Measurements from ENCODE around the gene TRAPPC2L.

The TRAPPC2L gene

GRCh38 chr16:88842806-88843205 lies 14.1 kb upstream of the TRAPPC2L start:
- Histone ChIP-seq H3K4ac (ENCODE audit: low read length) (no peak overlapping the region), H2BK12ac (ENCODE audit: low read length) (peak overlapping the region; percentile 22), H3K27me3 (ENCODE audit: control insufficient read depth in 3 of 3, insufficient read depth in 3 of 3, low read depth in 1 of 3, low read length in 3 of 3) (no peaks in the 10 kb centered on the region), H3K14ac (ENCODE audit: low read length) (peak overlapping the region; percentile 38), H2AK5ac (ENCODE audit: low read depth, low read length) (no peak overlapping the region), H3K4me1 (ENCODE audit: control insufficient read depth in 2 of 2, insufficient read depth in 1 of 2, low read depth in 1 of 2, low read length in 2 of 2) (no peaks in the 10 kb centered on the region), H3K23ac (ENCODE audit: low read depth, low read length, poor library complexity) (no peak overlapping the region), H2BK120ac (ENCODE audit: low read depth, low read length) (no peak overlapping the region), H3K18ac (ENCODE audit: low read length) (no peak overlapping the region), H2BK15ac (ENCODE audit: low read length) (no peak overlapping the region), H3K4me3 (ENCODE audit: low read length in 2 of 2) (no peak overlapping the region), H3K79me1 (ENCODE audit: low read depth, low read length) (peaks cover 6% of the 10 kb centered on the region), H2BK5ac (ENCODE audit: low read length) (no peak overlapping the region), H3K27ac (replicated peaks; ENCODE audit: low read length) (no peak overlapping the region), H4K91ac (ENCODE audit: low read depth, low read length, poor library complexity) (no peak overlapping the region), H3K36me3 (replicated peaks in 1 of 2; ENCODE audit: control insufficient read depth in 2 of 2, insufficient read depth in 2 of 2, low read length in 2 of 2) (peaks cover 0 to 4% of the 10 kb centered on the region in 2 donors), H3K9me3 (replicated peaks in 1 of 2; ENCODE audit: control insufficient read depth in 2 of 2, insufficient read depth in 1 of 2, low read depth in 1 of 2, low read length in 2 of 2) (no peaks in the 10 kb centered on the region), H4K8ac (ENCODE audit: low read depth, low read length) (no peak overlapping the region), H3K4me2 (ENCODE audit: insufficient read depth, low read length, poor library complexity, severe bottlenecking) (no peak overlapping the region), H2AFZ (ENCODE audit: low read length) (no peak overlapping the region), H3K9ac (ENCODE audit: low read depth, low read length, poor library complexity) (peak overlapping the region; percentile 60)
- WGBS, 2 donors (ENCODE audit: extremely low coverage in 2 of 2, insufficient read length in 2 of 2, insufficient replicate concordance in 1 of 2): no CpG with 5 or more reads among the region's 25 CpGs
- DNase-seq (ENCODE audit: low spot score): no peak

GRCh38 chr16:88843256-88843655 lies 13.7 kb upstream of the TRAPPC2L start:
- H3K4me2 ChIP-seq (ENCODE audit: insufficient read depth, low read length, poor library complexity, severe bottlenecking): no peak overlapping the region
- H3K36me3 ChIP-seq (replicated peaks in 1 of 2; ENCODE audit: control insufficient read depth in 2 of 2, insufficient read depth in 2 of 2, low read length in 2 of 2): peaks cover 0 to 6% of the 10 kb centered on the region in 2 donors
- no peak overlapping the region for H4K91ac ChIP-seq (ENCODE audit: low read depth, low read length, poor library complexity)
- H2BK15ac ChIP-seq (ENCODE audit: low read length): no peak overlapping the region
- no peak overlapping the region for H3K9ac ChIP-seq (ENCODE audit: low read depth, low read length, poor library complexity)
- peak overlapping the region; percentile 65 for H4K8ac ChIP-seq (ENCODE audit: low read depth, low read length)
- H3K27ac ChIP-seq (replicated peaks; ENCODE audit: low read length): no peak overlapping the region
- no peak overlapping the region for H3K4me3 ChIP-seq (ENCODE audit: low read length in 2 of 2)
- H3K79me1 ChIP-seq (ENCODE audit: low read depth, low read length): peaks cover 6% of the 10 kb centered on the region
- WGBS, 2 donors (ENCODE audit: extremely low coverage in 2 of 2, insufficient read length in 2 of 2, insufficient replicate concordance in 1 of 2): no CpG with 5 or more reads among the region's 20 CpGs
- peak overlapping the region; percentile 18 for H2AK5ac ChIP-seq (ENCODE audit: low read depth, low read length)
- no peaks in the 10 kb centered on the region for H3K4me1 ChIP-seq (ENCODE audit: control insufficient read depth in 2 of 2, insufficient read depth in 1 of 2, low read depth in 1 of 2, low read length in 2 of 2)
- H3K23ac ChIP-seq (ENCODE audit: low read depth, low read length, poor library complexity): no peak overlapping the region
- no peak overlapping the region for H2BK5ac ChIP-seq (ENCODE audit: low read length)
- H2BK12ac ChIP-seq (ENCODE audit: low read length): no peak overlapping the region
- no peaks in the 10 kb centered on the region for H3K9me3 ChIP-seq (replicated peaks in 1 of 2; ENCODE audit: control insufficient read depth in 2 of 2, insufficient read depth in 1 of 2, low read depth in 1 of 2, low read length in 2 of 2)
- H3K18ac ChIP-seq (ENCODE audit: low read length): no peak overlapping the region
- peak overlapping the region; percentile 71 for H3K14ac ChIP-seq (ENCODE audit: low read length)
- H2AFZ ChIP-seq (ENCODE audit: low read length): no peak overlapping the region
- DNase-seq (ENCODE audit: low spot score): no peak
- no peaks in the 10 kb centered on the region for H3K27me3 ChIP-seq (ENCODE audit: control insufficient read depth in 3 of 3, insufficient read depth in 3 of 3, low read depth in 1 of 3, low read length in 3 of 3)
- no peak overlapping the region for H3K4ac ChIP-seq (ENCODE audit: low read length)
- no peak overlapping the region for H2BK120ac ChIP-seq (ENCODE audit: low read depth, low read length)

- H3K27ac ChIP-seq (replicated peaks; ENCODE audit: low read length): no peak overlapping the region
- H2BK120ac ChIP-seq (ENCODE audit: low read depth, low read length): no peak overlapping the region
- H3K23ac ChIP-seq (ENCODE audit: low read depth, low read length, poor library complexity): no peak overlapping the region
- peaks cover 0 to 4% of the 10 kb centered on the region in 2 donors for H3K36me3 ChIP-seq (replicated peaks in 1 of 2; ENCODE audit: control insufficient read depth in 2 of 2, insufficient read depth in 2 of 2, low read length in 2 of 2)
- WGBS, 2 donors (ENCODE audit: extremely low coverage in 2 of 2, insufficient read length in 2 of 2, insufficient replicate concordance in 1 of 2): no CpG with 5 or more reads among the region's 11 CpGs
- H2BK15ac ChIP-seq (ENCODE audit: low read length): no peak overlapping the region
- H2AK5ac ChIP-seq (ENCODE audit: low read depth, low read length): no peak overlapping the region
- H2AFZ ChIP-seq (ENCODE audit: low read length): no peak overlapping the region
- H3K4ac ChIP-seq (ENCODE audit: low read length): no peak overlapping the region
- no peak overlapping the region for H3K9ac ChIP-seq (ENCODE audit: low read depth, low read length, poor library complexity)
- peak overlapping the region; percentile 65 for H4K8ac ChIP-seq (ENCODE audit: low read depth, low read length)
- H3K9me3 ChIP-seq (replicated peaks in 1 of 2; ENCODE audit: control insufficient read depth in 2 of 2, insufficient read depth in 1 of 2, low read depth in 1 of 2, low read length in 2 of 2): no peaks in the 10 kb centered on the region
- H3K4me2 ChIP-seq (ENCODE audit: insufficient read depth, low read length, poor library complexity, severe bottlenecking): no peak overlapping the region
- peak overlapping the region; percentile 29 for H2BK5ac ChIP-seq (ENCODE audit: low read length)
- H3K79me1 ChIP-seq (ENCODE audit: low read depth, low read length): peaks cover 4% of the 10 kb centered on the region
- H4K91ac ChIP-seq (ENCODE audit: low read depth, low read length, poor library complexity): no peak overlapping the region
- no peak overlapping the region for H3K14ac ChIP-seq (ENCODE audit: low read length)
- no peaks in the 10 kb centered on the region for H3K27me3 ChIP-seq (ENCODE audit: control insufficient read depth in 3 of 3, insufficient read depth in 3 of 3, low read depth in 1 of 3, low read length in 3 of 3)
- no peak overlapping the region for H3K18ac ChIP-seq (ENCODE audit: low read length)
- no peak overlapping the region for H3K4me3 ChIP-seq (ENCODE audit: low read length in 2 of 2)
- H3K4me1 ChIP-seq (ENCODE audit: control insufficient read depth in 2 of 2, insufficient read depth in 1 of 2, low read depth in 1 of 2, low read length in 2 of 2): no peaks in the 10 kb centered on the region
- DNase-seq (ENCODE audit: low spot score): no peak
- H2BK12ac ChIP-seq (ENCODE audit: low read length): no peak overlapping the region
Measured at GRCh38 chr16:88844419-88845036, 12.4 kb upstream of the TRAPPC2L start.

- no CpG with 5 or more reads among the region's 9 CpGs for WGBS, 2 donors (ENCODE audit: extremely low coverage in 2 of 2, insufficient read length in 2 of 2, insufficient replicate concordance in 1 of 2)
- H2BK15ac ChIP-seq (ENCODE audit: low read length): no peak overlapping the region
Measured at GRCh38 chr16:88846088-88846487, 10.8 kb upstream of the TRAPPC2L start.

More at GRCh38 chr16:88846088-88846487, 10.8 kb upstream of the TRAPPC2L start:
- DNase-seq (ENCODE audit: low spot score): no peak
- no peaks in the 10 kb centered on the region for H3K27me3 ChIP-seq (ENCODE audit: control insufficient read depth in 3 of 3, insufficient read depth in 3 of 3, low read depth in 1 of 3, low read length in 3 of 3)
- no peak overlapping the region for H3K9ac ChIP-seq (ENCODE audit: low read depth, low read length, poor library complexity)
- H4K8ac ChIP-seq (ENCODE audit: low read depth, low read length): no peak overlapping the region
- no peak overlapping the region for H3K18ac ChIP-seq (ENCODE audit: low read length)
- no peak overlapping the region for H3K27ac ChIP-seq (replicated peaks; ENCODE audit: low read length)
- H3K4me3 ChIP-seq (ENCODE audit: low read length in 2 of 2): no peak overlapping the region
- H2AK5ac ChIP-seq (ENCODE audit: low read depth, low read length): no peak overlapping the region
- H3K23ac ChIP-seq (ENCODE audit: low read depth, low read length, poor library complexity): no peak overlapping the region
- H2BK120ac ChIP-seq (ENCODE audit: low read depth, low read length): no peak overlapping the region
- no peak overlapping the region for H3K14ac ChIP-seq (ENCODE audit: low read length)
- H3K4me1 ChIP-seq (ENCODE audit: control insufficient read depth in 2 of 2, insufficient read depth in 1 of 2, low read depth in 1 of 2, low read length in 2 of 2): no peaks in the 10 kb centered on the region
- H4K91ac ChIP-seq (ENCODE audit: low read depth, low read length, poor library complexity): no peak overlapping the region
- H2AFZ ChIP-seq (ENCODE audit: low read length): no peak overlapping the region
- H3K36me3 ChIP-seq (replicated peaks in 1 of 2; ENCODE audit: control insufficient read depth in 2 of 2, insufficient read depth in 2 of 2, low read length in 2 of 2): peaks cover 0 to 8% of the 10 kb centered on the region in 2 donors
- peaks cover 7% of the 10 kb centered on the region for H3K79me1 ChIP-seq (ENCODE audit: low read depth, low read length)
- H3K9me3 ChIP-seq (replicated peaks in 1 of 2; ENCODE audit: control insufficient read depth in 2 of 2, insufficient read depth in 1 of 2, low read depth in 1 of 2, low read length in 2 of 2): no peaks in the 10 kb centered on the region
- no peak overlapping the region for H3K4ac ChIP-seq (ENCODE audit: low read length)
- no peak overlapping the region for H2BK12ac ChIP-seq (ENCODE audit: low read length)
- no peak overlapping the region for H2BK5ac ChIP-seq (ENCODE audit: low read length)
- no peak overlapping the region for H3K4me2 ChIP-seq (ENCODE audit: insufficient read depth, low read length, poor library complexity, severe bottlenecking)

All from neuronal stem cell (in vitro differentiated cells).